HepG2 (cell line): ENCODE results near the gene AK8. TPM values are rescaled to one million over a fixed set of nuclear protein-coding genes. Genes with fewer than 3 reads are reported as not detected.

Experiments used
- GMEB1 ChIP-seq: sonication (generic); formaldehyde crosslinking; IDR thresholded peaks from 2 replicates; pipeline ENCODE4 v1.5.1; 2020; ENCODE audit warnings: missing genetic modification reagents, mild to moderate bottlenecking, borderline replicate concordance
- GTF3A ChIP-seq: sonication (generic); formaldehyde crosslinking; conservative IDR thresholded peaks from 2 replicates; pipeline ENCODE4 v1.4.0; 2020; ENCODE audit warnings: mild to moderate bottlenecking, missing genetic modification reagents
- KAT8 ChIP-seq: IDR thresholded peaks from 2 replicates; pipeline ENCODE4 v1.6.1; 2016; ENCODE audit warnings: missing genetic modification reagents, missing compliant biosample characterization
- NFAT5 ChIP-seq: sonication (generic); formaldehyde crosslinking; IDR thresholded peaks from 2 replicates; pipeline ENCODE4 v1.4.0; 2020; ENCODE audit warnings: missing genetic modification reagents
- NFKBIZ ChIP-seq: IDR thresholded peaks from 2 replicates; pipeline ENCODE4 v1.6.1; 2018; ENCODE audit warnings: missing genetic modification reagents, missing compliant biosample characterization
- NR0B2 ChIP-seq: sonication (generic); formaldehyde crosslinking; IDR thresholded peaks from 2 replicates; pipeline ENCODE4 v1.4.0; 2020; ENCODE audit warnings: mild to moderate bottlenecking, missing genetic modification reagents
- PAXIP1 ChIP-seq: sonication (generic); formaldehyde crosslinking; conservative IDR thresholded peaks from 2 replicates; pipeline ENCODE4 v1.4.0; 2020; ENCODE audit warnings: mild to moderate bottlenecking, missing genetic modification reagents, moderate library complexity
- PRMT3 ChIP-seq: sonication (generic); formaldehyde crosslinking; IDR thresholded peaks from 2 replicates; pipeline ENCODE4 v1.8.1; 2022; ENCODE audit warnings: low read depth, mild to moderate bottlenecking, moderate library complexity, missing genetic modification reagents, borderline replicate concordance
- ZFP91 ChIP-seq: sonication (generic); formaldehyde crosslinking; IDR thresholded peaks from 2 replicates; pipeline ENCODE4 v1.9.0; 2022; ENCODE audit warnings: missing genetic modification reagents, mild to moderate bottlenecking, borderline replicate concordance
- ZNF260 ChIP-seq: sonication (generic); formaldehyde crosslinking; IDR thresholded peaks from 2 replicates; pipeline ENCODE4 v1.4.0; 2020; ENCODE audit warnings: missing genetic modification reagents, low read depth, mild to moderate bottlenecking, borderline replicate concordance
- ZNF317 ChIP-seq: sonication (generic); formaldehyde crosslinking; IDR thresholded peaks from 2 replicates; pipeline ENCODE4 v1.5.0; 2020; ENCODE audit warnings: mild to moderate bottlenecking, missing genetic modification reagents
- ZNF570 ChIP-seq: sonication (generic); formaldehyde crosslinking; IDR thresholded peaks from 2 replicates; pipeline ENCODE4 v1.4.0; 2020; ENCODE audit warnings: mild to moderate bottlenecking, missing genetic modification reagents, borderline replicate concordance
- ZNF616 ChIP-seq: sonication (generic); formaldehyde crosslinking; IDR thresholded peaks from 2 replicates; pipeline ENCODE4 v1.5.0; 2020; ENCODE audit warnings: low read depth, mild to moderate bottlenecking, missing genetic modification reagents
- ZNF644 ChIP-seq: IDR thresholded peaks from 2 replicates; pipeline ENCODE4 v1.6.1; 2016; ENCODE audit warnings: low read depth
- polyA plus RNA-seq, 8 experiments: library from polyadenylated mRNA; depleted of rRNA in 3 of 8; stranded (reverse) in 7 of 8; unstranded in 1 of 8; fragments of >200 nt; fragmentation: Illumina TruSeq in 4 of 8; extraction: Trizol in 4 of 8; gene quantifications; 2 replicates each; pipeline versions ENCODE4 v1.2.1 to v1.2.3, GENCODE V29; 2011 to 2016; ENCODE audit warnings: low read depth in 4 of 8, missing spikeins in 1 of 8, mixed read lengths in 1 of 8; ENCODE audit not compliant: insufficient read depth in 1 of 8
- total RNA-seq, 5 experiments: library from RNA; depleted of rRNA; stranded (reverse); fragments of >200 nt; fragmentation: Illumina TruSeq; extraction: Trizol; gene quantifications; 2 replicates each; pipeline ENCODE4 v1.2.3, GENCODE V29; 2016; ENCODE audit warnings: low read depth in 1 of 5

AK8 gene
- total and polyA plus RNA-seq, 2 of the 13 experiments (the other 11 are each of a cell fraction or from before 2014, with no cell fraction given), result 0.11 TPM; not detected in 1

- TF ChIP-seq ZNF260 (CRISPR knock-in tag), result no peak
- TF ChIP-seq GMEB1 (CRISPR knock-in tag), result peak; percentile 70
- no peak for TF ChIP-seq PAXIP1 (CRISPR knock-in tag)
- TF ChIP-seq ZNF317 (CRISPR knock-in tag), result no peak
- no peak for TF ChIP-seq PRMT3 (CRISPR knock-in tag)
- TF ChIP-seq ZNF644 (CRISPR knock-in tag), result no peak
- no peak for TF ChIP-seq NFKBIZ
- TF ChIP-seq GTF3A (CRISPR knock-in tag), result 0 out of 2 replicates have a peak, but pooled peaks have one; percentile 38
- TF ChIP-seq ZNF616, result 0 out of 2 replicates have a peak, but pooled peaks have one; percentile 18
- no peak for TF ChIP-seq ZNF570 (CRISPR knock-in tag)
- no peak for TF ChIP-seq NR0B2 (CRISPR knock-in tag)
- TF ChIP-seq ZFP91 (CRISPR knock-in tag), result peak; percentile 82; the same call in 1 of the 2 replicates
- TF ChIP-seq NFAT5, result peak; percentile 83; the same call in 1 of the 2 replicates
- TF ChIP-seq KAT8 (CRISPR knock-in tag), result peak; percentile 89
Observed at GRCh38 chr9:132877824-132878694, at the start of gene AK8 (continued).
